Measurements from ENCODE around the gene ANKS1A. TPM values are rescaled to one million over a fixed set of nuclear protein-coding genes. Genes with fewer than 3 reads are reported as not detected.

The ANKS1A gene
- total RNA-seq, 2 donors from 2014 or later, result 20.5 to 68.4 TPM

- no peak for DNase-seq (ENCODE audit: low spot score)
- no peak overlapping the region for H3K27ac ChIP-seq
- intact Hi-C loops (cut with DNase I), result no loop called here
- H3K4me1 ChIP-seq (replicated peaks), result no peaks in the 10 kb centered on the region
- H3K9me3 ChIP-seq, result no peaks in the 10 kb centered on the region
- 74% methylated on average over 14 of the region's 14 CpGs for WGBS
- H3K27me3 ChIP-seq (replicated peaks; ENCODE audit: insufficient read depth), result no peaks in the 10 kb centered on the region
- H3K36me3 ChIP-seq, result peaks cover 0 to 7% of the 10 kb centered on the region in 2 donors
- no peak overlapping the region for H3K4me3 ChIP-seq
- TF ChIP-seq POLR2A (IDR thresholded peaks at IDR 0.05), result no peak
- no peak for TF ChIP-seq CTCF (IDR thresholded peaks at IDR 0.05)
- no peak for TF ChIP-seq POLR2AphosphoS5 (IDR thresholded peaks at IDR 0.05)
Measured at GRCh38 chr6:35062676-35063574, 173.9 kb downstream of the ANKS1A start.

GRCh38 chr6:35063701-35064280, 174.7 kb downstream of the ANKS1A start:
- Histone ChIP-seq H3K36me3 (peaks cover 0 to 7% of the 10 kb centered on the region in 2 donors), H3K27me3 (replicated peaks; ENCODE audit: insufficient read depth) (no peaks in the 10 kb centered on the region), H3K27ac (no peak overlapping the region), H3K9me3 (no peaks in the 10 kb centered on the region), H3K4me3 (no peak overlapping the region), H3K4me1 (replicated peaks) (no peaks in the 10 kb centered on the region)
- 63% methylated on average over 11 of the region's 11 CpGs for WGBS
- TF ChIP-seq POLR2AphosphoS5 (IDR thresholded peaks at IDR 0.05) (no peak), CTCF (IDR thresholded peaks at IDR 0.05) (no peak), POLR2A (IDR thresholded peaks at IDR 0.05) (no peak)
- no peak for DNase-seq (ENCODE audit: low spot score)
- intact Hi-C loops (cut with DNase I), result no loop called here

GRCh38 chr6:35064290-35064689, 175.2 kb downstream of the ANKS1A start:
- Histone ChIP-seq H3K27me3 (replicated peaks; ENCODE audit: insufficient read depth) (no peaks in the 10 kb centered on the region), H3K4me3 (no peak overlapping the region), H3K4me1 (replicated peaks) (no peaks in the 10 kb centered on the region), H3K27ac (no peak overlapping the region), H3K9me3 (no peaks in the 10 kb centered on the region), H3K36me3 (peaks cover 0 to 7% of the 10 kb centered on the region in 2 donors)
- WGBS, result 69% methylated on average over 8 of the region's 8 CpGs
- intact Hi-C loops (cut with DNase I), result no loop called here
- no peak for DNase-seq (ENCODE audit: low spot score)
- TF ChIP-seq POLR2A (IDR thresholded peaks at IDR 0.05) (no peak), POLR2AphosphoS5 (IDR thresholded peaks at IDR 0.05) (no peak), CTCF (IDR thresholded peaks at IDR 0.05) (no peak)

- no peak for DNase-seq (ENCODE audit: low spot score)
- Histone ChIP-seq H3K27ac (no peak overlapping the region), H3K9me3 (no peaks in the 10 kb centered on the region), H3K4me1 (replicated peaks) (no peaks in the 10 kb centered on the region), H3K36me3 (peaks cover 0 to 7% of the 10 kb centered on the region in 2 donors), H3K27me3 (replicated peaks; ENCODE audit: insufficient read depth) (no peaks in the 10 kb centered on the region), H3K4me3 (no peak overlapping the region)
- WGBS, result 86% methylated on average over 8 of the region's 8 CpGs
- intact Hi-C loops (cut with DNase I), result no loop called here
- no peak for TF ChIP-seq CTCF (IDR thresholded peaks at IDR 0.05)
- TF ChIP-seq POLR2A (IDR thresholded peaks at IDR 0.05), result no peak
- TF ChIP-seq POLR2AphosphoS5 (IDR thresholded peaks at IDR 0.05), result no peak
Measured at GRCh38 chr6:35064757-35065440, 175.8 kb downstream of the ANKS1A start.
